Kidney glomerular epithelial cell (primary cell): ENCODE results near the gene SCIN.
"Not testable (repeated sequence)": the region's sequence is repeated elsewhere in the genome, so short reads cannot be mapped to it uniquely, and the experiment has no call there.

Source experiments
- DNase-seq: peaks from one replicate; lab custom pipeline; 2025; lab: John Stamatoyannopoulos, UW

SCIN gene

GRCh38 chr7:12687718-12688171 lies 117.2 kb downstream of the SCIN start:
- no peak for DNase-seq

- not testable (repeated sequence) for DNase-seq
These were observed 118.1 kb downstream of the SCIN start for GRCh38 chr7:12688485-12689170.

- DNase-seq = no peak
These were observed 118.9 kb downstream of the SCIN start for GRCh38 chr7:12689451-12689850.

DNA sequence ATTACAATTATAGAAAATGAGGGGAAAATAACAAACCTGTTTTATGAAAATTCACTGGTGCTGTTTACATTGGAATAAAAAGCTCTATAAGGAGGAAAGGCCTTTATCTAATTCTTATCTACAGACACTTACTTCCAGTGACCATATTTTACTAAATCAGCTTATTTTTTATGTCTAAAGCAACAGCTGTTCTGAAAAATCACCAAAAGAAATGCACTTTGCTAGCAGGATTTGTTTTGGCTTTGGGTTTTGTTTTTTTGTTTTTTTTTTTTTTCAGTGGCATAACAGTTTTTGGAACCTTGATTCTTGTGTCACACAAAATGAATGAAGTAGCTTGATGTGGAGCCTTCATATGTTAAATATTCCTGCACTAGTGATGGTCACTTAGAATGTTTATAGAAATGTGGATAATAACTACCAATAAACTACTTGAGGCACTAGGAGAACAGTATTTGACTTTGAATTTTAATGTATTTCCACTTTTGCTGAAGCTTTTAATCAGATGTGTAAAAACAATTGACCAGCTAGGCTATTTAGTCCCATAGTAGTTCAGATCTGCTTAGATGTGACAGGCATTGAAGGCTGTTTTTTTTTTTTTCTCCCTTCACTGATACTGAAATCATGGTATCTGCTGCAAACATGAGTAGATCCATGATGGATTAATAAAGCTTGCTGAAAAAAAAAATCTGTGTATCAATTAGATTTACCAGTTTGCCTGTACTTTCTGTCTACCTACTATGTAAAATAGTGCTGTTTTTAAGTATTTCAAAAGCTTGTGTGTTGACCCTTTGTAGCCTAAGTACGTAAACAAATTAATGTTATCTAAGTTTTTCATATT lies 119.7 kb downstream of the SCIN start:
- no peak for DNase-seq

- DNase-seq = not testable (repeated sequence)
These were observed 120.9 kb downstream of the SCIN start for GRCh38 chr7:12691388-12691787.

- no peak for DNase-seq
These were observed 121.5 kb downstream of the SCIN start for GRCh38 chr7:12692035-12692434.

DNA sequence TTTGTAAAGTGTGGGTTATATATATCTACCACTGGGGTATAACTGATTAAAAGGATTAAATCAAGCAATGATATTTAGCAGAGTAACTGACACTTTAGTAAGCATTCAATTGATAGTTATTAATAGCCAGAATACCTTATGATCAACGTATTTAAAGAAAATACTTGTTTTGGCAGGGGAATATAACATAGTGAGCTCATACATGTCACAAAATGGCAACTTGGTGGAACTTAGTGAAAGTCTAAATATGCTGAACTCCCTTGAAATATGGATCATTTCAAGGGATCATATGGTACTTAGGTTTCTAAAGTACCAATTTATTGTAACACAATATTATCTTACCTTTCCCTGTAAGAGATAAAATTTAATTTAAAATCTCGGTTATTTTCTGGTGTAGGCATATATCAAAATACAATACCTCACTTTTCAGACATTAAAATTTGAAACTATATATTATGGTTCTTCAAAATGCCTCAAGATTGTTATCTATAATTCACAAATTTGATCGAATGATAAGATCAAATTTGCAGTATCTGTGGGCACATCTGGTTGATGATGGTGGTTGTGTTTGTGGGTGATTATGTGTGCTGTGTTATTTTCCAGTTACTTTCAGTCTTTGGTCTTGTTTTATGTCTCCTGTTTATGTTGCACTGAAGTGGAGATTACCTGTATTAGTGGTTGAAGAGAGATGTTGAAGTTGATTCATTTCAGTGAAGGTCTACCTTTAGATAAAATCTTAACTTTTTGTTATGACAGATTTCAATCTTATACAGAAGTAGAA lies 122.1 kb downstream of the SCIN start:
- DNase-seq = no peak

DNA sequence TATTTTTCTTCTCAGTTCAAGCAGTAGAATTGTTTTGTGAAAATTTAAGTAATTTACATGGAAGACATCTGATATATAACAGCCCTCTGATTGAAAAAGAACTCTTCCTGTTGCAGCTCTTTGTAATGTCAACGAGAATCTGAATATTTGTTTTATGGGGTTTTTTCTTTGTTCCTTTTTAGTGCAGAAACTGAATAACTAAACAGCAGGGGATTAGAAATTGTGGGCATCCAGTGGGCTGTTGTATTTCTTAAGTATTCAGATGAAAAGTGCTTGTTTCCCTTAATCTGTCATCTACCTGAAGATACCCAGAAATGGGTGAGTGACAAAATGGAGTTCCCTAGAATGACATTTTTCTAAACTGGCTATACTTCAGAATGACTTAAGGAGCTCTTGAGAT lies 124.3 kb downstream of the SCIN start:
- no peak for DNase-seq

GRCh38 chr7:12695965-12696364 lies 125.4 kb downstream of the SCIN start:
- DNase-seq = no peak

- no peak for DNase-seq
These were observed 128.8 kb downstream of the SCIN start for GRCh38 chr7:12699299-12699698.

GRCh38 chr7:12701433-12701832 lies 130.9 kb downstream of the SCIN start:
- no peak for DNase-seq

GRCh38 chr7:12703881-12704280 lies 133.4 kb downstream of the SCIN start:
- DNase-seq = no peak

- DNase-seq = no peak
These were observed 135.4 kb downstream of the SCIN start for GRCh38 chr7:12705878-12706277.

DNA sequence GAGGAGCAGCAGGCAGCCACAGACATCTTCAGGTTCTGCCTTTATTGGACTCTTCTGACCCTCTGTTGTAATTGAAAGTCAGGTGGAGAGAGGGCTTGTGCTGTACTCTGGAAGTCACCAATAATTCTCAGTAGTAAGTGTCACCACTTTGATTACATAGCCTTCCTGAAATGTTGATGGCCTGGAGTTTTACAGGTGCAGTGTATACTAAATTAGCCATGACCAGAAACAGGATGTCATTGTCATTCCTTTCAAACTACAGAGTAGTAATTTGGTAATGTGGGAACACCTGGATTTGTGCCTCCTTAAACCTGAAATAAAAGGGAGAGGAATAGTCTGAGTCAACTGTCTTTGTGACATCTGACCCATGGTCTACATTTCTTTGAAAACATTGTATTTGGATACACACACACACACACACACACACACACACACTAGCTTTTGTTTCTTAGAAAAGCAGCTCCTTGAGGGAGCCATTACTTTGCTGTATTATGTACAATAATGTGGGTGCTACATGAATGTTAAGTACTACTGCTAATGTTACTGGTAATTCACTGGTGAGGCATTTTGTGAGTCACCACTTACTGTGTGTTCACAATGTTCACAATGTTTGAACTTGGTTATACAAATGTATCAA lies 136.5 kb downstream of the SCIN start:
- peak; percentile 19 for DNase-seq

DNA sequence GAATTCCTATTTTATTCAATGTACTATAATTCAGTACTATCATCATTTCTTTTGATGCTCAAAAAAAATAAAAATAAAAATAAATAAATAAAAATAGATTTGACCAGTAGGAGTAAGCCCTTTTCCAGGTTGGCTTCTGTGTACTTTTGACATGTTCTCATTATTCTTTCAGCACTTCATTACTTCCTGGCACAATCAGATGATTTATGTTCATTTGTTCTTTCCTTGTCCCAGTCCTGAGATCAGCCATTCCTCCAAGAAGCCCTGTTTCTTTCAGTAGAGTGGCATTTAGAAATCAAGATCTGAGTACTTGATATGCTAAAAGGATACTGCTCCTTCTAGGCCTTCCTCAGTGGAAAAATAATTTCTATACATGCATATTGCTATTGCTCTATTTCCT lies 137.8 kb downstream of the SCIN start:
- DNase-seq = no peak
